Ovary (tissue), 3 donors: ENCODE measurements around the gene CIAO3.

Experiments used
- EP300 ChIP-seq: sonication (generic); formaldehyde crosslinking; IDR thresholded peaks from one replicate; pipeline ENCODE4 v1.6.1; 2017; ENCODE audit warnings: antibody characterized with exemption
- POLR2A ChIP-seq: fragments of 450-650 bp; IDR thresholded peaks from one replicate; pipeline ENCODE4 v1.6.1; 2017; ENCODE audit warnings: antibody characterized with exemption, mild to moderate bottlenecking, moderate library complexity
- TF ChIP-seq, protein P1 (sequence below), 3 donors: fragments of 450-650 bp in 2 of 3; fragments of 200-600 bp in 1 of 3; IDR thresholded peaks; one replicate each; pipeline versions ENCODE4 v1.5.1 to v1.8.0; 2016 to 2022; ENCODE audit warnings: antibody characterized with exemption in 3 of 3, mild to moderate bottlenecking in 1 of 3
- donor health status: DM: no; HTN: no; CAD: no.

- TF ChIP-seq, protein P1, sequence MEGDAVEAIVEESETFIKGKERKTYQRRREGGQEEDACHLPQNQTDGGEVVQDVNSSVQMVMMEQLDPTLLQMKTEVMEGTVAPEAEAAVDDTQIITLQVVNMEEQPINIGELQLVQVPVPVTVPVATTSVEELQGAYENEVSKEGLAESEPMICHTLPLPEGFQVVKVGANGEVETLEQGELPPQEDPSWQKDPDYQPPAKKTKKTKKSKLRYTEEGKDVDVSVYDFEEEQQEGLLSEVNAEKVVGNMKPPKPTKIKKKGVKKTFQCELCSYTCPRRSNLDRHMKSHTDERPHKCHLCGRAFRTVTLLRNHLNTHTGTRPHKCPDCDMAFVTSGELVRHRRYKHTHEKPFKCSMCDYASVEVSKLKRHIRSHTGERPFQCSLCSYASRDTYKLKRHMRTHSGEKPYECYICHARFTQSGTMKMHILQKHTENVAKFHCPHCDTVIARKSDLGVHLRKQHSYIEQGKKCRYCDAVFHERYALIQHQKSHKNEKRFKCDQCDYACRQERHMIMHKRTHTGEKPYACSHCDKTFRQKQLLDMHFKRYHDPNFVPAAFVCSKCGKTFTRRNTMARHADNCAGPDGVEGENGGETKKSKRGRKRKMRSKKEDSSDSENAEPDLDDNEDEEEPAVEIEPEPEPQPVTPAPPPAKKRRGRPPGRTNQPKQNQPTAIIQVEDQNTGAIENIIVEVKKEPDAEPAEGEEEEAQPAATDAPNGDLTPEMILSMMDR (IDR thresholded peaks at IDR 0.05), result no peak
- TF ChIP-seq POLR2A (no peak), EP300 (no peak)
These were observed 386 bp downstream of the CIAO3 start for GRCh38 chr16:740459-740763.
